ENCODE results near the gene CRNKL1.

Gene CRNKL1

GRCh38 chr20:20063941-20064702 is 11.9 kb upstream of the CRNKL1 start:
- no peak for DNase-seq (ENCODE audit: extremely low read depth in 1 of 2, low read depth in 1 of 2)

GRCh38 chr20:20060234-20060998 is 8.2 kb upstream of the CRNKL1 start:
- DNase-seq (ENCODE audit: extremely low read depth in 1 of 2, low read depth in 1 of 2) = no peak

GRCh38 chr20:20051767-20052073 is 546 bp downstream of the CRNKL1 start:
- no peak for DNase-seq (ENCODE audit: extremely low read depth in 1 of 2, low read depth in 1 of 2)

GRCh38 chr20:20039752-20040387 is 12.4 kb downstream of the CRNKL1 start:
- no peak for DNase-seq (ENCODE audit: extremely low read depth in 1 of 2, low read depth in 1 of 2)

- DNase-seq (ENCODE audit: extremely low read depth in 1 of 2, low read depth in 1 of 2) = no peak
Measured at GRCh38 chr20:20038586-20038985, 13.7 kb downstream of the CRNKL1 start.

GRCh38 chr20:20037960-20038359 is 14.3 kb downstream of the CRNKL1 start:
- no peak for DNase-seq (ENCODE audit: extremely low read depth in 1 of 2, low read depth in 1 of 2)

- DNase-seq (ENCODE audit: extremely low read depth in 1 of 2, low read depth in 1 of 2) = no peak
Measured at GRCh38 chr20:20036756-20037155, 15.5 kb downstream of the CRNKL1 start.

GRCh38 chr20:20034486-20034885 is 17.8 kb downstream of the CRNKL1 start:
- no peak for DNase-seq (ENCODE audit: extremely low read depth in 1 of 2, low read depth in 1 of 2)

GRCh38 chr20:20031790-20032189 is 20.5 kb downstream of the CRNKL1 start:
- DNase-seq (ENCODE audit: extremely low read depth in 1 of 2, low read depth in 1 of 2) = no peak

- no peak for DNase-seq (ENCODE audit: extremely low read depth in 1 of 2, low read depth in 1 of 2)
Measured at GRCh38 chr20:20027284-20027683, 25.0 kb downstream of the CRNKL1 start.

GRCh38 chr20:20024942-20025341 is 27.3 kb downstream of the CRNKL1 start:
- DNase-seq (ENCODE audit: extremely low read depth in 1 of 2, low read depth in 1 of 2) = no peak

- no peak for DNase-seq (ENCODE audit: extremely low read depth in 1 of 2, low read depth in 1 of 2)
Measured at GRCh38 chr20:20023395-20023794, 28.9 kb downstream of the CRNKL1 start.

- DNase-seq (ENCODE audit: extremely low read depth in 1 of 2, low read depth in 1 of 2) = no peak
Measured at GRCh38 chr20:20022498-20022897, 29.8 kb downstream of the CRNKL1 start.

GRCh38 chr20:20021835-20022234 is 30.4 kb downstream of the CRNKL1 start:
- DNase-seq (ENCODE audit: extremely low read depth in 1 of 2, low read depth in 1 of 2) = no peak

- no peak for DNase-seq (ENCODE audit: extremely low read depth in 1 of 2, low read depth in 1 of 2)
Measured at GRCh38 chr20:20020908-20021307, 31.4 kb downstream of the CRNKL1 start.

GRCh38 chr20:20019123-20019522 is 33.1 kb downstream of the CRNKL1 start:
- DNase-seq (ENCODE audit: extremely low read depth in 1 of 2, low read depth in 1 of 2) = no peak

- DNase-seq (ENCODE audit: extremely low read depth in 1 of 2, low read depth in 1 of 2) = no peak
Measured at GRCh38 chr20:20018366-20018765, 33.9 kb downstream of the CRNKL1 start.

GRCh38 chr20:20017844-20018185 is 34.5 kb downstream of the CRNKL1 start:
- DNase-seq (ENCODE audit: extremely low read depth in 1 of 2, low read depth in 1 of 2) = no peak

GRCh38 chr20:20017001-20017843 is 35.0 kb downstream of the CRNKL1 start, which contains the start of gene NAA20:
Gene NAA20 (plus strand): TSS chr20:20017362. CDS start chr20:20017397, 35 bp downstream.
- DNase-seq (ENCODE audit: extremely low read depth in 1 of 2, low read depth in 1 of 2) = peak; percentile 82 to 89

- DNase-seq (ENCODE audit: extremely low read depth in 1 of 2, low read depth in 1 of 2) = no peak
Measured at GRCh38 chr20:20014659-20015058, 37.6 kb downstream of the CRNKL1 start.

- DNase-seq (ENCODE audit: extremely low read depth in 1 of 2, low read depth in 1 of 2) = no peak
Measured at GRCh38 chr20:20012541-20012940, 39.7 kb downstream of the CRNKL1 start.
